H9 (cell line): ENCODE data around the gene ATG2B. TPM values are rescaled to one million over a fixed set of nuclear protein-coding genes. Genes with fewer than 3 reads are reported as not detected.

Experiments used
- DNase-seq: peaks from one replicate; pipeline ENCODE4 v3.0.0-alpha.2; 2017
- H2AFZ ChIP-seq: one replicate; pipeline ENCODE4 v1.6.1; 2013; ENCODE audit warnings: mild to moderate bottlenecking, low read length, control low read depth, moderate library complexity
- H2AK5ac ChIP-seq: 2 replicates; pipeline ENCODE4 v1.6.1; 2013; ENCODE audit warnings: low read length, control low read depth, mixed read lengths; ENCODE audit not compliant: insufficient read length
- H2BK120ac ChIP-seq: one replicate; pipeline ENCODE4 v1.6.1; 2013; ENCODE audit warnings: low read depth, mild to moderate bottlenecking, low read length, control low read depth, inconsistent platforms; ENCODE audit not compliant: poor library complexity, severe bottlenecking
- H2BK12ac ChIP-seq: 2 replicates; pipeline ENCODE4 v1.6.1; 2013; ENCODE audit warnings: low read length, control low read depth, mixed read lengths, low read depth; ENCODE audit not compliant: insufficient read length
- H2BK15ac ChIP-seq: 2 replicates; pipeline ENCODE4 v1.6.1; 2013; ENCODE audit warnings: low read depth, low read length, control low read depth
- H2BK20ac ChIP-seq: one replicate; pipeline ENCODE4 v1.6.1; 2013; ENCODE audit warnings: low read depth, mild to moderate bottlenecking, low read length, control low read depth, inconsistent platforms; ENCODE audit not compliant: poor library complexity, severe bottlenecking
- H2BK5ac ChIP-seq: 2 replicates; pipeline ENCODE4 v1.6.1; 2013; ENCODE audit warnings: low read length, control low read depth, mixed read lengths; ENCODE audit not compliant: insufficient read length
- H3K14ac ChIP-seq: 2 replicates; pipeline ENCODE4 v1.6.1; 2013; ENCODE audit warnings: low read length, control low read depth; ENCODE audit not compliant: insufficient read depth
- H3K18ac ChIP-seq: 2 replicates; pipeline ENCODE4 v1.6.1; 2013; ENCODE audit warnings: low read depth, mild to moderate bottlenecking, mixed read lengths, low read length, control low read depth; ENCODE audit not compliant: insufficient read length
- H3K23ac ChIP-seq: 2 replicates; pipeline ENCODE4 v1.6.1; 2013; ENCODE audit warnings: low read length, control low read depth, mixed read lengths, low read depth; ENCODE audit not compliant: insufficient read length
- H3K23me2 ChIP-seq: 2 replicates; pipeline ENCODE4 v1.6.1; 2013; ENCODE audit warnings: low read depth, mild to moderate bottlenecking, mixed read lengths, low read length, control low read depth; ENCODE audit not compliant: insufficient read length, poor library complexity, severe bottlenecking
- H3K27ac ChIP-seq: 2 replicates; pipeline ENCODE4 v1.5.1; 2013; ENCODE audit warnings: low read length, control low read depth, mixed read lengths, low read depth; ENCODE audit not compliant: insufficient read length
- H3K27me3 ChIP-seq: 2 replicates; pipeline ENCODE4 v1.6.1; 2013; ENCODE audit warnings: low read length, control low read depth, inconsistent platforms; ENCODE audit not compliant: insufficient read depth
- H3K4ac ChIP-seq: 2 replicates; pipeline ENCODE4 v1.6.1; 2013; ENCODE audit warnings: low read depth, mild to moderate bottlenecking, control low read depth, inconsistent platforms, low read length, moderate library complexity
- H3K4me1 ChIP-seq: 2 replicates; pipeline ENCODE4 v1.6.1; 2013; ENCODE audit warnings: low read length, control low read depth, inconsistent platforms; ENCODE audit not compliant: insufficient read depth
- H3K4me2 ChIP-seq: 2 replicates; pipeline ENCODE4 v1.6.1; 2013; ENCODE audit warnings: low read length, control low read depth, mixed read lengths; ENCODE audit not compliant: insufficient read length, insufficient read depth
- H3K56ac ChIP-seq: 2 replicates; pipeline ENCODE4 v1.6.1; 2013; ENCODE audit warnings: low read depth, mild to moderate bottlenecking, mixed read lengths, low read length, control low read depth; ENCODE audit not compliant: insufficient read length
- H3K79me1 ChIP-seq: 2 replicates; pipeline ENCODE4 v1.6.1; 2013; ENCODE audit warnings: low read depth, mild to moderate bottlenecking, moderate library complexity, low read length, control low read depth, inconsistent platforms; ENCODE audit not compliant: insufficient read depth, poor library complexity, severe bottlenecking
- H3K79me2 ChIP-seq: 2 replicates; pipeline ENCODE4 v1.6.1; 2013; ENCODE audit warnings: low read length, control low read depth, inconsistent platforms; ENCODE audit not compliant: insufficient read depth
- H3K9ac ChIP-seq: 2 replicates; pipeline ENCODE4 v1.6.1; 2013; ENCODE audit warnings: low read length, control low read depth, mixed read lengths; ENCODE audit not compliant: insufficient read length; ENCODE audit errors: extremely low read depth
- H3K9me3 ChIP-seq: one replicate; pipeline ENCODE4 v1.6.1; 2013; ENCODE audit warnings: low read depth, low read length, inconsistent platforms; ENCODE audit not compliant: control insufficient read depth
- H3T11ph ChIP-seq: one replicate; pipeline ENCODE4 v1.6.1; 2013; ENCODE audit warnings: mild to moderate bottlenecking, low read length, control low read depth, inconsistent platforms
- H4K20me1 ChIP-seq: one replicate; pipeline ENCODE4 v1.6.1; 2013; ENCODE audit not compliant: control insufficient read depth, insufficient read length, insufficient read depth
- H4K5ac ChIP-seq: 2 replicates; pipeline ENCODE4 v1.6.1; 2013; ENCODE audit warnings: low read depth, mild to moderate bottlenecking, mixed read lengths, low read length, control low read depth; ENCODE audit not compliant: insufficient read length
- H4K8ac ChIP-seq: replicated peaks from 2 replicates; pipeline ENCODE4 v1.6.1; 2013; ENCODE audit warnings: low read length, control low read depth, mixed read lengths, low read depth; ENCODE audit not compliant: insufficient read length
- H4K91ac ChIP-seq: 2 replicates; pipeline ENCODE4 v1.6.1; 2013; ENCODE audit warnings: low read depth, mild to moderate bottlenecking, moderate library complexity, mixed read lengths, low read length, control low read depth; ENCODE audit not compliant: insufficient read length
- H3K27ac Mint-ChIP-seq, 3 experiments: 2 replicates in 2 of 3; 3 replicates in 1 of 3; pipeline ENCODE4 v1.8.0; 2020 to 2021; ENCODE audit warnings: mixed read lengths in 3 of 3, mild to moderate bottlenecking in 1 of 3, moderate library complexity in 1 of 3
- H3K27me3 Mint-ChIP-seq: 2 replicates; pipeline ENCODE4 v1.8.0; 2021; ENCODE audit warnings: low read depth, mild to moderate bottlenecking, moderate library complexity, mixed read lengths
- H3K36me3 Mint-ChIP-seq, 3 experiments: 2 replicates in 2 of 3; 3 replicates in 1 of 3; pipeline ENCODE4 v1.8.0; 2020 to 2021; ENCODE audit warnings: low read depth in 3 of 3, mixed read lengths in 3 of 3; ENCODE audit not compliant: insufficient read depth in 1 of 3
- H3K4me1 Mint-ChIP-seq, 2 experiments: 2 replicates each; pipeline ENCODE4 v1.8.0; 2020; ENCODE audit warnings: mixed read lengths in 2 of 2
- H3K4me3 Mint-ChIP-seq, 2 experiments: 2 replicates in 1 of 2; 3 replicates in 1 of 2; pipeline ENCODE4 v1.8.0; 2020 to 2021; ENCODE audit warnings: mild to moderate bottlenecking in 2 of 2, mixed read lengths in 2 of 2, moderate library complexity in 1 of 2
- H3K9me3 Mint-ChIP-seq, 2 experiments: 2 replicates in 1 of 2; 3 replicates in 1 of 2; pipeline ENCODE4 v1.8.0; 2020; ENCODE audit warnings: mild to moderate bottlenecking in 2 of 2, mixed read lengths in 2 of 2, moderate library complexity in 1 of 2
- CTCF ChIP-seq: fragments of 200-600 bp; sonication (generic); conservative IDR thresholded peaks from 3 replicates; pipeline ENCODE4 v1.8.0; 2021; ENCODE audit warnings: antibody characterized with exemption, mild to moderate bottlenecking
- WGBS: extraction: QIAGEN DNeasy Blood & Tissue Kit; methylation state at CpG from one replicate; pipeline ENCODE4 v1.1.7; 2013; ENCODE audit warnings: missing lambda C conversion rate, low lambda C conversion rate, mixed read lengths; ENCODE audit not compliant: insufficient read length; ENCODE audit errors: extremely low coverage; 5-methylcytosine and 5-hydroxymethylcytosine counted together
- total RNA-seq: library from RNA; stranded (reverse); gene quantifications from 2 replicates; pipeline ENCODE4 v1.2.1, GENCODE V29; 2021

Gene ATG2B
- total RNA-seq, 1 experiment from 2014 or later: 12.6 TPM

GRCh38 chr14:96370528-96370927 is 7.4 kb upstream of the ATG2B start:
- Histone ChIP-seq H2BK12ac (no peak overlapping the region), H3K4me2 (no peak overlapping the region), H2BK5ac (no peak overlapping the region), H4K5ac (no peak overlapping the region), H3K4me1 (no peaks in the 10 kb centered on the region), H2BK15ac (no peak overlapping the region), H3K14ac (no peak overlapping the region), H3K9ac (no peak overlapping the region), H2BK20ac (no peak overlapping the region), H3K23ac (no peak overlapping the region), H4K20me1 (no peaks in the 10 kb centered on the region), H3K9me3 (no peaks in the 10 kb centered on the region), H2BK120ac (no peak overlapping the region), H4K8ac (no peak overlapping the region), H3K23me2 (no peaks in the 10 kb centered on the region), H3K79me2 (peaks cover 12% of the 10 kb centered on the region; the same call in 1 of the 2 replicates), H3K18ac (no peak overlapping the region), H2AFZ (no peak overlapping the region), H4K91ac (no peak overlapping the region), H3K4ac (no peak overlapping the region), H3K56ac (no peak overlapping the region), H3T11ph (no peak overlapping the region), H3K79me1 (peaks cover 9% of the 10 kb centered on the region), H2AK5ac (no peak overlapping the region), H3K27ac (no peak overlapping the region), H3K27me3 (no peaks in the 10 kb centered on the region)
- peak overlapping the region in 1 of 3 experiments; percentile 95; a peak in 1 of 7 replicates for H3K27ac Mint-ChIP-seq
- H3K9me3 Mint-ChIP-seq: peaks cover 9% of the 10 kb centered on the region in 2 experiments
- H3K4me3 Mint-ChIP-seq: no peak overlapping the region
- no CpG with 5 or more reads among the region's 5 CpGs for WGBS
- peaks cover 9 to 27% (median 13%) of the 10 kb centered on the region in 3 experiments; a peak in 6 of 7 replicates for H3K36me3 Mint-ChIP-seq
- peaks cover 15 to 25% of the 10 kb centered on the region in 2 experiments for H3K4me1 Mint-ChIP-seq
- DNase-seq: no peak
- H3K27me3 Mint-ChIP-seq: no peaks in the 10 kb centered on the region
- TF ChIP-seq CTCF: no peak
